Uterus (tissue), 4 donors: ENCODE measurements around the gene KRTAP5-8. TPM values are rescaled to one million over a fixed set of nuclear protein-coding genes. Genes with fewer than 3 reads are reported as not detected.
A peak's percentile ranks its signal among the peaks of the same experiment; 100 is the strongest.
"Not testable (repeated sequence)": the region's sequence is repeated elsewhere in the genome, so short reads cannot be mapped to it uniquely, and the experiment has no call there.

Experiments
- DNase-seq, 2 donors: peaks; one replicate each; pipeline ENCODE4 v3.0.0-alpha.2; 2019 to 2020
- H3K27ac ChIP-seq, 2 donors: fragments of 200-600 bp; sonication (generic); 1 replicate in 1 of 2; 2 replicates in 1 of 2; pipeline ENCODE4 v1.5.1; 2016 to 2018
- H3K27me3 ChIP-seq, 2 donors: fragments of 200-600 bp; sonication (generic); one replicate each; pipeline ENCODE4 v1.5.1; 2018 to 2019; ENCODE audit warnings: control low read depth in 1 of 2
- H3K36me3 ChIP-seq, 2 donors: fragments of 200-600 bp; sonication (generic); one replicate each; pipeline ENCODE4 v1.5.1; 2019; ENCODE audit warnings: control low read depth in 1 of 2
- H3K4me1 ChIP-seq, 2 donors: fragments of 200-600 bp; sonication (generic); one replicate each; pipeline ENCODE4 v1.5.1; 2018 to 2019; ENCODE audit warnings: control low read depth in 1 of 2
- H3K4me3 ChIP-seq, 2 donors: fragments of 200-600 bp; sonication (generic); 1 replicate in 1 of 2; 2 replicates in 1 of 2; pipeline ENCODE4 v1.5.1; 2018 to 2019; ENCODE audit warnings: mild to moderate bottlenecking in 1 of 2
- H3K9me3 ChIP-seq, 2 donors: fragments of 200-600 bp; sonication (generic); one replicate each; pipeline ENCODE4 v1.5.1; 2019; ENCODE audit warnings: control low read depth in 1 of 2
- POLR2A ChIP-seq, 2 donors: fragments of 450-650 bp; IDR thresholded peaks; one replicate each; pipeline ENCODE4 v1.6.1; 2016; ENCODE audit warnings: antibody characterized with exemption in 2 of 2, mild to moderate bottlenecking in 1 of 2, moderate library complexity in 1 of 2
- intact Hi-C: fragments of 100-400 bp; cut with DNase I; formaldehyde crosslinking; loops from one replicate; pipeline ENCODE4 v1.15.1; 2023; ENCODE audit warnings: low total_unique reads
- total RNA-seq, 4 donors: library from RNA; depleted of rRNA in 3 of 4; stranded (reverse); fragments of >200 nt in 3 of 4; gene quantifications; one replicate each; pipeline versions ENCODE4 v1.1.0 to v1.2.4, GENCODE V29; 2014 to 2023
- TF ChIP-seq, protein P1 (sequence below), 4 experiments: fragments of 200-600 bp in 2 of 4; fragments of 450-650 bp in 2 of 4; sonication (generic) in 2 of 4; IDR thresholded peaks; one replicate each; pipeline ENCODE4 v1.5.1; 2016 to 2019; ENCODE audit warnings: antibody characterized with exemption in 4 of 4, mild to moderate bottlenecking in 2 of 4, moderate library complexity in 1 of 4
- donor health status: DM: yes; HTN: yes; CAD: no.

KRTAP5-8 gene, protein sequence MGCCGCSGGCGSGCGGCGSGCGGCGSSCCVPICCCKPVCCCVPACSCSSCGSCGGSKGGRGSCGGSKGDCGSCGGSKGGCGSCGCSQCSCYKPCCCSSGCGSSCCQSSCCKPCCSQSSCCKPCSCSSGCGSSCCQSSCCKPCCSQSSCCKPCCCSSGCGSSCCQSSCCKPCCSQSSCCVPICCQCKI
- total RNA-seq = under 1 TPM in 1 of 4 donors, not detected in 3; 0.64 TPM

DNA sequence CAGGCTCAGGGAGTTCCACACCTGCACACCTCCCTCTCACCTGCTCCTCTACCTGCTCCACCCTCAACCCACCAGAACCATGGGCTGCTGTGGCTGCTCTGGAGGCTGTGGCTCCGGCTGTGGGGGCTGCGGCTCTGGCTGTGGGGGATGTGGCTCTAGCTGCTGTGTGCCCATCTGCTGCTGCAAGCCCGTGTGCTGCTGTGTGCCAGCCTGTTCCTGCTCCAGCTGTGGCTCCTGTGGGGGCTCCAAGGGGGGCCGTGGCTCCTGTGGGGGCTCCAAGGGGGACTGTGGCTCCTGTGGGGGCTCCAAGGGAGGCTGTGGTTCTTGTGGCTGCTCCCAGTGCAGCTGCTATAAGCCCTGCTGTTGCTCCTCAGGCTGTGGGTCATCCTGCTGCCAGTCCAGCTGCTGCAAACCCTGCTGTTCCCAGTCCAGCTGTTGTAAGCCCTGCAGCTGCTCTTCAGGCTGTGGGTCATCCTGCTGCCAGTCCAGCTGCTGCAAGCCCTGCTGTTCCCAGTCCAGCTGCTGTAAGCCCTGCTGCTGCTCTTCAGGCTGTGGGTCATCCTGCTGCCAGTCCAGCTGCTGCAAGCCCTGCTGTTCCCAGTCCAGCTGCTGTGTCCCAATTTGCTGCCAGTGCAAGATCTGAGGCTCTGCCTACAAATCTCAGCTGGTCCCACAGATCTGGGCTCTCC lies at the start of gene KRTAP5-8:
KRTAP5-8 (plus strand) TSS at position 49 of the 689 bp plus-strand sequence; CDS start at position 80, 31 bp downstream.
- H3K27ac ChIP-seq, H3K4me1 ChIP-seq, H3K36me3 ChIP-seq, H3K9me3 ChIP-seq, H3K27me3 ChIP-seq, DNase-seq, intact Hi-C loops, H3K4me3 ChIP-seq: not testable (repeated sequence)

DNA sequence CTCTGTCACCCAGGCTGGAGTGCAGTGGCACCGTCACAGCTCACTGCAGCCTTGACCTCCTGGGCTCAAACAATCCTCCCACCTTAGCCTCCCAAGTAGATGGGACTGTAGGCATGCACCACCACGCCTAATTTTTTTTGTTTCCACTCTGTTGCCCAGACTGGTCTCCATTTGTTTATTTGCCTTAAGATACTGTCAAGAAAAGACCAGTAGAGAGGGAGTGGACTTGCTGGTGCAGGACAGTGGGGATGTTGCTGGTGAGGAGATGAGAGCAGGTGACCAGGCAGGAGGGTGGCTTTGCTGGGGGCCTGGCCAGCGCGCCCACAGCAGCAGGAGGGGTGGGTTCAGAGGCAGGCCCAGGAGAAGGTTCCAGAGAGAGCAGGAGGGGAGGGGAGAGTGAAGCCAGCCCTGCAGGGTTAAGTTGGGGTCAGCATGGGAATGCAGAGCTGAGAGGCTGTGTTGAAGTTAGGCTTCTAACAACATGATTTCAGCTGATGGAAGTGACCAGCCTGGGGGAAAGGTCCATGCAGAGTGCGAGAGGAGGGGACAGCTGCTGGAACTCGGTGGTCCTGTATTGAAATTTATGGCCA lies 49.0 kb upstream of the KRTAP5-8 start:
- Histone ChIP-seq H3K4me3 (no peak overlapping the region), H3K9me3 (no peaks in the 10 kb centered on the region), H3K4me1 (no peaks in the 10 kb centered on the region), H3K27me3 (no peaks in the 10 kb centered on the region), H3K27ac (no peak overlapping the region), H3K36me3 (no peaks in the 10 kb centered on the region)
- TF ChIP-seq POLR2A (IDR thresholded peaks at IDR 0.05) = no peak
- TF ChIP-seq, protein P1, sequence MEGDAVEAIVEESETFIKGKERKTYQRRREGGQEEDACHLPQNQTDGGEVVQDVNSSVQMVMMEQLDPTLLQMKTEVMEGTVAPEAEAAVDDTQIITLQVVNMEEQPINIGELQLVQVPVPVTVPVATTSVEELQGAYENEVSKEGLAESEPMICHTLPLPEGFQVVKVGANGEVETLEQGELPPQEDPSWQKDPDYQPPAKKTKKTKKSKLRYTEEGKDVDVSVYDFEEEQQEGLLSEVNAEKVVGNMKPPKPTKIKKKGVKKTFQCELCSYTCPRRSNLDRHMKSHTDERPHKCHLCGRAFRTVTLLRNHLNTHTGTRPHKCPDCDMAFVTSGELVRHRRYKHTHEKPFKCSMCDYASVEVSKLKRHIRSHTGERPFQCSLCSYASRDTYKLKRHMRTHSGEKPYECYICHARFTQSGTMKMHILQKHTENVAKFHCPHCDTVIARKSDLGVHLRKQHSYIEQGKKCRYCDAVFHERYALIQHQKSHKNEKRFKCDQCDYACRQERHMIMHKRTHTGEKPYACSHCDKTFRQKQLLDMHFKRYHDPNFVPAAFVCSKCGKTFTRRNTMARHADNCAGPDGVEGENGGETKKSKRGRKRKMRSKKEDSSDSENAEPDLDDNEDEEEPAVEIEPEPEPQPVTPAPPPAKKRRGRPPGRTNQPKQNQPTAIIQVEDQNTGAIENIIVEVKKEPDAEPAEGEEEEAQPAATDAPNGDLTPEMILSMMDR (IDR thresholded peaks at IDR 0.05) = no peak
- intact Hi-C loops = no loop called here
- DNase-seq = no peak

DNA sequence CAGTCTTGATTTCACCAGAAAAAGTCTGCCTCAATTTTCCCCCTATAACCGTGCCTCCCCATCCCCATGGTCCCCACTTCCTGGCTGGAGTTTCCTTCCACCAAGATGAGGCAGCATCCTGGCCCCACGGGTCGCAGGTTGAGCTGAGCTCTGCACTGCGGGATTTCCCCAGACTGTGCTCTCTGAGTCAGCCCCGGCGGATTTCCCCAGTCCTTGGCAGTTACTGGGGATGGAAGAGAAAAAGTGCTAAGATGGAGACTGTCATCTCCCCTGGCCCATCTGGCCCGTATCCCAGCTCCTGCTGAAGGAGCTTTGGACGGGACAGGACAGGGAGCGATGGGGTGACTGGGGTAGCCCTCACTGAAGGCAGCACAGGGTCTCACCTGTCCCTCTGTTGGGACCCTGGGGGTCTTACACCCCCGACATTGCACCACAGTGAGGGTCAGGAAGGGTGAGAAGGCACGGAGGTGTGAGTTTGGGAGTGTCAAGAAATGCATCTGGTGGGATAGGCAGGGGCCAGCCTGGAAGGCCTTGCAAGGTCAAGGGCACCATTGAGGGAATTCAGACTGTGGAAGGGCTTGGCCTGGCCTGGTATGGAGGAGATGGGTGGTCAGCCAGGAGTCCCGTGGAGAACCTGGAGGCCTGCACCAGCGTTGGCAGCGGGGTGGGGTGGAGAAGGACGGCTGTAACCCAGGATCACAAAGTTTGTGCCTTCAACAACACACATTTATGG lies 48.3 kb upstream of the KRTAP5-8 start:
- TF ChIP-seq, protein P1 (IDR thresholded peaks at IDR 0.05) = no peak
- TF ChIP-seq POLR2A (IDR thresholded peaks at IDR 0.05) = no peak
- Histone ChIP-seq H3K36me3 (no peaks in the 10 kb centered on the region), H3K27ac (no peak overlapping the region), H3K4me1 (no peaks in the 10 kb centered on the region), H3K4me3 (no peak overlapping the region), H3K27me3 (no peaks in the 10 kb centered on the region), H3K9me3 (no peaks in the 10 kb centered on the region)
- no peak for DNase-seq
- intact Hi-C loops = no loop called here

DNA sequence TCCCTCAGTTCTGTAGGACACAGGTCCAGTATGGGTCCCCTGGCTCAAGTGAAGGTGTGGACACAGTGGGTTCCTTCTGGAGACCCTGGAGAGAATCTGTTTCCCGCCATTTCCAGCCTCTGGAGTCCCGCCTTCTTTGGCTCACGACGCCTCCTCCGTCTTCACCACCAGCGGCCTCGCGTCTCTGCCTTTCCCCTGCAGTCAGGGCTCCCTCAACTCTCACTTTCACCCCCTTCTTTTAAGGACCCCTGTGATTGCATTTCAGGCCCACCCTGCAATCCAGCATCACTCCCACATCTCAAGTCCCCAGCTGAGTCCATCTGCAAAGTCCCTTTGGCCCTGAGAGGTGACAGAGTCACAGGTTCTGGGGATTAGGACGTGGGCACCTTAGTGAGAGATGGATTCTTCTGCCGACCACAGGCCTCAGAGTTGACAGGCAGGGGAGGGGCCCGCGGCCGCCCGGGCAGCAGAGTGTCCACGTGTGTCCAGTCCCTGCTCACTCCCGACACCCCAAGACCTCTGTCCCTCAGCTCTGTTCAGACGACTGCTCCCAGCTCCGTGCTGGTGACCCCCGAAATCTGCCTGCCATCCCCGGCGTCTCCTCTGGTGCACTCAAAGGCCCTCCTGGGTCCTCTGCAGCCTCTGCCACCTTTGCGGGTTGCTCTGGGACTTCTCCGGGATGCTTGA lies 47.6 kb upstream of the KRTAP5-8 start:
- no peaks in the 10 kb centered on the region for H3K36me3 ChIP-seq
- no peak overlapping the region for H3K27ac ChIP-seq
- intact Hi-C loops = no loop called here
- H3K27me3 ChIP-seq = no peaks in the 10 kb centered on the region
- H3K4me3 ChIP-seq = no peak overlapping the region
- peak in 1 of 2 donors; percentile 8 for DNase-seq
- H3K9me3 ChIP-seq = no peaks in the 10 kb centered on the region
- TF ChIP-seq POLR2A (IDR thresholded peaks at IDR 0.05) = no peak
- TF ChIP-seq, protein P1 (IDR thresholded peaks at IDR 0.05) = no peak
- no peaks in the 10 kb centered on the region for H3K4me1 ChIP-seq

DNA sequence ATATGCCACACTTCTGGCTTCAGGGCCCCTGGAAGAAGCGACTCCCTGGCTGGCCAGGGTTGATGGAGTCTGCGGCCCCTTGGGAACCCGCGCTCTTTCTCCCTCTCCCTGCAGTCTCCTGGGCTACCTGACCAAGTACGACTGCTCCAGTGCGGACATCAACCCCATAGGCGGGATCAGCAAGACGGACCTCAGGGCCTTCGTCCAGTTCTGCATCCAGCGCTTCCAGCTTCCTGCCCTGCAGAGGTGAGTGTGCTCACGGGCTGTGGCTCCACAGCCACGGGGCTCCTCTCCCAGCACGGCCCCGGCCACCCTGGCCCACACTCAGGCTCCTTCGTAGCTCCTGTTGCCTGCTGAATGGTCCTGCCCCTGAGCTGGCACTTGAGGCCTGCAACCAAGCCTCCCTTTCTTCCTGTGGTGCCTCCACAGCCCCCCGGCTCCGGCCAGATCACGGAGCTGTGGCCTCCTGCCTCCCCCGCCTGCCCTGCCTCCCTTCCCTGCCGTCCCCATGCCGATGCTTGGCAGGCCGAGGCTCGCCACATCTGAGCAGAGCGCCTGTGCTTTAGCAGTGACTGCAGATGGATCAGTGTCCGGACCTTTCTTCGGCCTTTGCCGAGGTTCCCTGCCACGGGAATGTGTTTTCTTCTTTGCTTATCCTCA lies 47.0 kb upstream of the KRTAP5-8 start:
- Histone ChIP-seq H3K4me1 (no peaks in the 10 kb centered on the region), H3K27ac (no peak overlapping the region), H3K36me3 (no peaks in the 10 kb centered on the region), H3K9me3 (no peaks in the 10 kb centered on the region), H3K4me3 (no peak overlapping the region), H3K27me3 (no peaks in the 10 kb centered on the region)
- intact Hi-C loops = no loop called here
- TF ChIP-seq, protein P1 (IDR thresholded peaks at IDR 0.05) = no peak
- TF ChIP-seq POLR2A (IDR thresholded peaks at IDR 0.05) = no peak
- peak in 1 of 2 donors; percentile 7 for DNase-seq
